Measurements from ENCODE around the gene LHPP.

DNA sequence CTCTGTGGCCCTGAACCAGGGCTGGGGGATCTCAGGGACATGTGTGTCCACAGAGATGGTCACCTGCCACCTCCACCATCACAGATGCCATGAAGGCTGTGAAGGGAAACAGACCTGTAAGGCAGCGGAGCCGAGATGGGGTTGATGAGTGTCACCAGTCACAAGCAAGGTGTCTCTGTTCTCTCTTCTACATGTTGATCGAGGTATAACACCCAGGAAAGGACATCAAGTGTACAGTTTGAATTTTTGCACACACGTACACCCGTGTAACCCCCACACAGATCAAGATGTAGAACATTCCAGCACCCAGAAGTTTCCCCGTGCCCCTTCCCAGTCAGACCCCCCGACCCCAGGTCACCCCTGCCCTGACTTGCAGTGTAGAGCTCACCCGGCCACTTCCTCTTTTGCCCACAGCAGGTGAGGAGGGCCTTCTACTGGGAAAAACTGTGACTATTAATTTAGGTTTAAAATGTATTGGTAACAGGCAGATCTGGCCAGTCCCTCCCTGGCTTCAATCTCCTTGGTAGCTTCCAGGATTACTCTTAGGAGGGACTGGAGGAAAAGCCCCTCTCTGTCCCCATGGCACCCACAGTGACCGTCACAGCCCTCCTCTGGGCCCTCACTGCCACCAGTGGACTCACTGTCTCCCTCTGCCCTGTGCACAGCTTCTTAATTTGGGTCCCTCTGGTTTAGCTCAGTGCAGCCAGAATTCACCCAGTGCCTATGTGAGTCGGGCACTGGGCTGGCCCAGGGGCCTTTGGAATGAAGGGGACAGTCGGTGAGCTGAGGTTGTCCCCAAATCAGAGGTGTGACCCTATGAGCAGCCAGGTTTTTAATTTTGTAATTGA is 108.2 kb downstream of the LHPP start:
- TF ChIP-seq CTCF (conservative IDR thresholded peaks at IDR 0.05; ENCODE audit: low read depth in 2 of 2) (no peak), EZH2 (IDR thresholded peaks at IDR 0.05; ENCODE audit: low read depth, unreplicated experiment) (no peak), REST (IDR thresholded peaks at IDR 0.05; ENCODE audit: unreplicated experiment) (no peak), POLR2AphosphoS5 (IDR thresholded peaks at IDR 0.05; ENCODE audit: low read depth) (no peak)

Measured in GM23338 (cell line).